Activated T-helper 9 cell treated with anti-CD3 and anti-CD28 coated beads, Interleukin-2, amount 50 U/mL, for 16 hours (primary cell): Measurements from ENCODE around the gene PLIN1.

ENCODE experiments used
- DNase-seq: peaks from one replicate; pipeline ENCODE4 v3.0.0-alpha.2; 2020; ENCODE audit warnings: low read depth

PLIN1 gene

DNA sequence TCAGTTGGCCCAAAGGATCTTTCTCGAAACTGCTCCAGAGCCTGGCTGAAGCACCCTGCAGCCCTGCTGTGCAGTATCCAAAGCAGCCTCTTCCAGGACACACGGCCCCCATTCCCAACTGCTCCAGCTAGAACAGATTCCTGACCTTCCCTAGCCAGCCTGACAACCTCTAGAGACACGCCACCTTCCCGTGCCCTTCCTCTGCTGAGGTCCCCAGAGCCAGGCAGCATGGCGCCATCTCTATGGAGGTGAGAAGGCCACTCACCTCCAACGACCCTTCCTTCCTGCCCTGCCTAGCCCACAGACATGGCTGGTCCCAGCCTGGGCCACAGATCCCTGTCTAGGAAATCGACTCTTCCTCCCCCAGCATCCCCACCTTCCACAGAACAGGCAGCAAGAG is 27.0 kb downstream of the PLIN1 start:
- DNase-seq: no peak

DNA sequence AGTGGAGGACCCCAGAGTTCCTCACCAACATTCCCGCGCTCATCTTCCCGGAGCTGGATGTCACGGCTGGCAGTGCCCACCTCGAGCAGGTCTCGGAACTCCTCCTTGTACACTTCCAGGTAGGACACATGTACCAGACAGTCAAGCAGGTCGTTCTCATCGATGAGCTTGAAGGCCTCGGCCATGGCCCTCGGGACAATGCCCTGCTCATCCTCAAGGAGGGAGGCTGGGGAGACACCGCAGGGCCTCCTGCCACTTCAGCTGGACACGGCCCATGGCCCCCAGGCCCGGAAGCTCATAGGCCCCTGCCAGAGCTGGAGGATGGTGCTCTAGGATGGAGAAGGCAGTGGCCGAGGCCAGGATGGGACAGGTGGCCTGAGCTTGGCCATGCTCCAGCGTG is 29.5 kb downstream of the PLIN1 start:
- DNase-seq: no peak

DNA sequence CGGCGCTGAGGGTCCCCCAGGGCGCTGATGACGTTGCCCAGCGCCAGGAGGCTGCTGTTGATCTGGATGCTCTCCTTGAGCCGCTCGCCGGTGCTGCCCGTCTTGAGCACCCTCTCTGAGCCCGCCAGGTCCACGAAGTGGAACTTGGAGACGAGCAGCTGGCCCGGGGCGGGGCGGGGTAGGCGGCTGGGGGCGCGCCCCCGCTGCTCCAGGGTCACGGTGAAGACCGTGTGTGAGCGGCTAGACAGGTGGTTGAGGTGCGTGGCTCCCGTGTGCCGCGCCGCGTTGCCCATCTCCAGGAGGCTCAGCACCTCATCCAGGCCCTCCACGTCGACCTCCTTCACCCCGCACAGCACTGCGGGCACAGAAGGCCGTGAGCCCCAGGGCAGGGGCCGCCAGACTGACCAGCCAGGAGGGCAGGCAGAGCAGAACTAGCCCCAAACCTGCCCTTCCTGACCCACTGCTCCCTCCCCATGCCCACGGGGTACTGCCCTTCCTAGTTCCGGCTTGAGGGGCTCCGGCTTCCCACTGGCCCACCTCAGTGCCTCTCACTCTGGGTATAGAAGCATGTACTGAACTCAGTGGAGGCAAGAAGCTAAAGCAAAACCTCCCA is 30.0 kb downstream of the PLIN1 start:
- no peak for DNase-seq

DNA sequence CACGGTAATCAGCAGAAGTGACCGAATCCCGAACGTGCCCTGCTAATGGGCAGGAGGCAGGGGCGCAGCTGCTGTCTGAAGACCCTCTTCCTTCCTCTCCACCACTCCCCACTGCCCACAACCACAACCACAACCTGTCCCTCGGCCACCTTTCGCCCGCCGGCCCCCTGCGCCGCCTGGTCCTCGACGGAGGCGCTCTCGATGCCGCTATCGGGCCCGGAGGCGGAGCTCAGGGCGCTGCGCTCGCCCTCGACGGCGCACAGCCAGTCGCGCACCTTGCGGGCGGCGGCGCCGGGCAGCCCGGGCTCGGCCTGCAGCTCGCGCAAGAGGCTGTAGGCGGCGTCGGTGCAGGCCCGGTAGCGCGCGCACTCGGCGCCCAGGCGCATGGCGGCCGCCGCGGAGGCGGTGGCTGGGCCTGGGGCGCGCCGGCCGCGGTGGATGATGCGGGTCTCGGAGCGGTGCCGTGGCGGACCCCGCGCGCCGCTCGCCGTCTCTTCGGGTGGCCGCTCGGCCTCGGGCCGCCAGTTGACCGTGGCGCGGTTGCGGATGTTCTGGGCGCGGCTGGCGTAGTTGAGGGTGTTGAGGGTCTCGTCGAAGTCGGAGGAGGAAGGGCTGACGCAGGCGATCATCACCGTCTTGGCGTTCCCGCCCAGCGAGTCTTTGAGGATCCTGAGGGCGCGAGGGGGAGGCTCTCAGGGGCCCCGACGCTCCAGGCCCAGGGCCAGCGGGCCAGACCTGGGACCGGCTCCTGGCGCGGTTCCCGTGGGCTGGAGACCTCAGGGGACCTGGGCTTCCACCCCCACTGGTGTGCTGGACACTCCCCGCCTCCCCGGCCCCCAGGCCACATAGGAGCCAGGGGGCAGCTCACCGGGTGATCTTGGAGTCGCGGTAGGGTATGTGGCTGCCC is 30.8 kb downstream of the PLIN1 start:
- no peak for DNase-seq

DNA sequence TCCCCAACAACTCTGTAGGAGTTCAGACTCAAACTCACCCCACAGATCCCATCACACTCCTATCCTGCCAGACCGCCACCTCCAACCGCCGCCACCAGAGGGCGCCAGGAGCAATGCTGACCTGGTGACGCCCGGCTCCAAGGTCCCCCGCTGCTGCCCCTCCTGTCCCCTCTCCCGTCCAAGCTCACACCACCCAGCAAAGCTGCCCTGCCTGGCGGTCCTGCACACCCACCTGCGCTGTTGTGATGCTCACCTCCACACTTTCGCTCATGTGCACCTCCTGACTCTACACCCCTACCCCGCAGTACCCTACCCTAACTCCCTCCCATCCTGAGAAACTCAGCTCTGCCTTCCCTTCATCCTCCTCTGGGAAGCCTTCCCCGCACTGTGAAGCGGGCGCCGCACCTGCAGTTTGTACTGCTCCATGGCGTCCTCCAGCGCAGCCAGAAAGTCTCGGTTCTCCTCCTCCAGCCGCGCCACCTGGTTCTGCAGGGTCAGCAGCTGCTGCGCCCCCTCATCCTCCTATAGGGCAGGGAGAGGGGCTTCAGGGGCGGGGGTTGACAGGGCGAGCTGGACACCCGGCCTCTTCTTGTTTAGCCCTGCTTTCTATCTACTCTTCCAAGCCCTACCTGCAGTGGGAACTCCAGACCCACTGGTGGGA is 31.8 kb downstream of the PLIN1 start:
- DNase-seq: peak; percentile 25

DNA sequence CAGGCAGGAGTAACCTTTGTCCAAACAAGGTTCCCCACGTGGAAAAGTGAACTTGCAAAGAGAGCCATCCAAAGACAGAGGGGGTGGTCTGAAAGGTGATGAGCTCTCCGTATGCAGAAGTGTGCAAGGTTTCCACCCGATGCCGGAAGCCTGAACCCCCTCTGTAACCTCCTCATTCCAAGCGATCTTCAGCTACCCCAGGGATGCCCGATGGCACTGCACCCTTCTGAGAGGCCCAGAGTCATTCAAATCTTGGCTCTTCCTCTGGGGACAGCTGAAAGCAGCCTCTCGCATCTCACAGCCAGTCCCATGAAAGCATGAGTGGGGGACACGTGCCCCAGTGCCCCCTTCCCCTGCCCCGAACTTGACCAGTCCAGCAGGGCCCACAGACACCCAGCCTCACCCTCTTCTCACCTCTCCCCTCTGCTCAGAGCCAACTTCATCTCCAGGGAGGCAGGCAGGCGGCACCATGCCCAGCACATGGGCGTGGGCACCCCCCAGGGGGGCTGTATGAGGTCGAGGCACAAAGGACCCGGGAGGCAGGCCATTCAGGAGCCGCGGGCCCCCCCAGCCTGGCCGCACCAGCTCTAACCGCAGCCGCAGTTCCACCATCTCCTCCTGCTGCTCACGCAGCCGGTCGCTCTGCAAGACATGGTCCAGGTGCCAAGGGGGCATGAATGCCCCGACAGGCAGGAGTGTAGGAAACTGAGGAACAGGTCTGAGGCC is 32.6 kb downstream of the PLIN1 start:
- no peak for DNase-seq

DNA sequence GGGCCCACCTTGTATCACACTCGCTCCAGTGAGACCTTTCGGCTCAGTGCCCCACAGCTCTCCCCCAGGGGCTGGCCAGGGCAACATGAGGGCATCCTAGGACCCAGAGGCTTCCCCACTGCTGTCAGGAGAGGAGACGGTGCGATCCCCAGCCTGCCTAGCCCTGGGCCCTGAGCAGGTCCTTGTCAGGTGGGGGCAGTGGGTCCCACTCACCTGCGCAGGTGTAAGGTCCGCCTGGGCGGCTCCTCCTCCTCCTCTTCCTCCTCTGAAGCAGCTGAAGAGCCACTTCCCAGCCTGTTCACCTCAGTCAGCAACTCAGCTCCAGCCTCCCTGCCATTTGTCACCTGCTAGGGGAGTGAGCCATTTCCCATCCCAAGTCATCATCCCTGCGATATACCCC is 33.5 kb downstream of the PLIN1 start:
- no peak for DNase-seq

DNA sequence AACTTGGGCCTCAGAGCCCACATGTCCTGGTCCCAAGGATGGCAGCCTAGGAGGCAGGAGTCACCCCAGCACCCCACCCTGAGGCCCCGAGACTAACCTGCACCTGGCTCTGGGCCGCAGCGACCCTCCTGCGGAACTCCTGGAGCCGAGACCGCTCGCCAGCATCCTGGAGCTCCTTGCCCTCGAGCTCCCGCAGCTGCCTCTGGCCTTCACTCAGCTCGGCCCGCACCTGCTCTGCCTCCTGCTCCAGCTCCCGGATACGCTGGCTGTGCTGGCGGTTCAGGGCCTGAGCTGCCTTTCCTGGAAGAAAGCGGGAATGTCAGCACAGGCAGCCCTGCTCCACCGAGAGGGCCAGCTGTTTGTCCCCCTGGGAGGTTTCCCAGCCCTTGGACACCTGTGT is 37.1 kb downstream of the PLIN1 start:
- DNase-seq: no peak

DNA sequence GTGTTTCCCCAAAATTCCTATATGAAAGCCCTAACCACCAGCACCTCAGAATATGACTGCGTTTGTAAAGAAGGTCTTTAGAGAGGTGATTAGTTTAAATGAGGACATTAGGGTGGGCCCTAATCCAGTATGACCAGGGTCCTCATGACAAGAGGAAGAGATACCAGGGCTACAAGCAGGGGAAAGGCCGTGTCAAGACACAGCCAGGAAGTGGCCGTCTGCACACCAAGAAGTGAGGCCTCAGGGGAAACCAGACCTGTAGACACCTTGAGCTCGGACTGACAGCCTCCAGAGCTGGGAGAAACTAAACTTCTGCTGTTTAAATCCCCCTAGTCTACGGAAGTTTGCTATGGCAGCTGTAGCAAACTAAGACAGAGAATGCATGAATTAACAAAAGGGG is 38.1 kb downstream of the PLIN1 start:
- DNase-seq: no peak

DNA sequence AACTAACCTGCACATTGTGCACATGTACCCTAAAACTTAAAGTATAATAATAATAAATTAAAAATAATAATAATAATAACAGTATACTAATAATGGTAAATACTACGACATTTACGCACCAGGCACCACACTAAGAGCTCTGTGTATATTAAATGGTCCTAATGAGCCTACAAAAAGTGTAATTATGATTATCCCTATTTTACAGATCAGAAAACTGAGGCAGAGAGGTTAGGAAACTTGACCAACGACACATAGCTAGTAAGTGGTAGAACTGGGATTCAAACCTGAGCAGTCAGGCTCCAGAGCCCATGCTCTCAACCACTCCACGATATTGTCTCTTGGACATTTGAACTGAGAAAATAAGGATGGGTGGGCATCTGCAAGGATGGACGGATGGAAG is 38.9 kb downstream of the PLIN1 start:
- no peak for DNase-seq

DNA sequence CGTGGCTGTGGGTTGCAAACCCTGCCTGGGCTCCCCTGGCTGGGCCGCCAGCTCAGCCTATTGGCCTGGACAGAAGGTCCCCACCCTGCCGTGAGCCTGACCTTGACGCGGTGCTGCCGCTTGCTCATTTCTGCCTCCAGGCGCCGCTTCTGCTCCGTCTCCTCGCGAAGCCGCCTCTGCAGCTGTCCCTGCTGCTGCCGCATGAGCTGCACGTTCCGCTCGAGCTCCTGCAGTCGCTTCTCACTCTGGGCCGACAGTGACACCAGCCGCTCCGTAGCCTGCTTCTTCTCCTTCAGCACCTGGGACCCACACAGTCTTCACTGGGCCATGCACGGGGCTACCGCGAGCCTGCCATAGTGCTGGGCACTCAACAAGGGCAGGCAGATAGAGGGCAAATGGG is 45.6 kb downstream of the PLIN1 start:
- no peak for DNase-seq

DNA sequence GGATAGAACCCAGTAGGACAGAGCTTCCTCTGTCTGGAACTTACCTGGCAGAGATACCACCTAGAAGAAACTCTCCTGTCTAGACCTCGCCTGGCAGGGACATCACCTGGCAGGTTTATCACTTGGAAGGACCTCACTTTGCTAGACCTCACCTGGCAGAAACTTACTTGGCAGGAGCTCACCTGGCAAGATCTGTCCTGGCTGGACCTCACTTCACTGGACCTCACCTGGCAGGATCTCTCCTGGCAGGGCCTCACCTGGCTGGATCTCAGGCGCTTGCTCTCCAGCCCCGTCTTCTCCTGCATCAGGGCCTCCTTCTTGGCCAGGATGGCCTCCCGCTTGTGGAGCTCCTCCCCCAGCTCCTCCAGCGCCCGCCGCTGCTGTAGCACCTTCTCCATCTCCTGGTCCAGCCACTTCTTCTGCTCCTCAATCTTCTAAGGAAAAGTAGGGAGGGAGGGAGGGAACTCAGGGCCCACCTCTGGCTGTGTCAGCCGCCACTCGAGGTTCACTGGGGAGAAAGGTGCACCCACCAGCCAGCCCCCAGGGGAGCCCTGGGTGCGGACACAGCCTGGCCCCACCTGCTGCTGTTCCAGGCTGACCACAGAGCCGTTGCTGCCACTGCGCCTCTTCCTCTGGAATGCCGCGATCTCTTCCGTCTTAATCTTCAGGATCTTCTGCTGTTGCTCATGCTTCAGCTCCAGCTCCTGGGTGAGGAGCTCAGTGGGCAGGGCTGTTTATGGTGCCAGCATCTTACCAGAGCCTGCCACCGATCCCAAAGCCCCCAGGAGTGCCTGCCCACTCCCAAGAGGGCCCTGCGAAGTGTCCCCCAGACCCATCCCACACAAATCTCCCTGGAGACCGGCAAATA is 46.4 kb downstream of the PLIN1 start:
- no peak for DNase-seq

DNA sequence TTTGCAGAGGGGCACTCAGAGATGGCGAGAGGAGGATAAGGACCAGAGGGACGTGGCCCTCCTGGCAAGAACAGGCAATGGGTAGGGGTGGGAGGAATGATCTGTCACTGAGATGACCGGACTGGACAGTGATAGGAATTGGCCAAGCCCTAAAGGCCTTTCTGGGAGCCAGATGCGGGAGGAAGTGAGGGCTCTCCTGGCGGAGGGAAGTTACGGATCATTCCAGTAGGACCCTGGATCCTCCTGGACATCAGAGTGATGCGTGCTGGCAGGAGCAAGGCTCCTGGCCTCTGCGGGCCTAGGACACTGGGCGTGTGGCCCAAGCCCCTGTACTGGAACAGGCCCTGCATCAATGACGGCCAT is 47.3 kb downstream of the PLIN1 start:
- no peak for DNase-seq

DNA sequence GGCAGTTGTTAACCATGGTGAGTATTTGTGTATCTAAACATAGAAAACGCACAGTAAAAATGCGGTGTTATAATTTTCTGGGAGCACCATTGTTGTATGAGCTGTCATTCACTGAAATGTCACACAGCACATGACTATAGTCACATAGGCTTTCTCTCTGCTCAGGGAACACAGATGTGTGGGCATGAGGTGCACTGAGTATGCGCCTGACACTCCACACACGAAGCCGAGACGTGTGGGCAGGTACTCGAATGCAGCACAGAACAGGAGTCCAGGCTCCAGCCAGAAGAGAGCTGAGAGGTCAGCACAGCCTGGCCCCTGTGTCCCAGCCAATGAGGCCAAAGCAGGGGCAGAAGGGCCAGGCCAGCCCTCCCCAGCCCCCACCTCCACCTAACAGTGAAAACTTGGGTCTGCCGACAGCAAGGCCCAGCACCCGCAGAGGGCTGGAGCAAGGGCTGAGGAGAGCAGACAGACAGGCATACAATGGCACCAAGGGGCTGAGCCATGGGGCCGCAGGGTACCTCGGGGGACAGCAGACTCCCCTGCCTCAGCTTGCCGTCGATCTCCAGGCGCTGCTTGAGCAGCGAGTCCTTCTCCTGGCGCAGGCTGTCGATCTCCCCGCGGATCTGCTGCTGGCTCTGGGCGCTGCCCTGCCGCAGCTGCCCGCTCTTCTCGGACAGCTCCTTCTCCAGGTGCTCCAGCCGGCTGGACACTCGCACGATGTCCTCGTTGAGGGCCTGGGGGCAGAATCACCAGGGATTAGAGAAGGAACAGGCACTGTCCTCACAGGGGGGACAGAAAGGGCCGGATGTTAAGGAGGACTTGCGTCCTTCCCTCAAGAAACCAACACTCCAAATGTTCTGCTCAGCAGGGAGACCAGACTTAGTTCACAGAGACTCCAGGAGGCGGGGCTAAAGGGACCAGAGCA is 47.9 kb downstream of the PLIN1 start:
- no peak for DNase-seq

DNA sequence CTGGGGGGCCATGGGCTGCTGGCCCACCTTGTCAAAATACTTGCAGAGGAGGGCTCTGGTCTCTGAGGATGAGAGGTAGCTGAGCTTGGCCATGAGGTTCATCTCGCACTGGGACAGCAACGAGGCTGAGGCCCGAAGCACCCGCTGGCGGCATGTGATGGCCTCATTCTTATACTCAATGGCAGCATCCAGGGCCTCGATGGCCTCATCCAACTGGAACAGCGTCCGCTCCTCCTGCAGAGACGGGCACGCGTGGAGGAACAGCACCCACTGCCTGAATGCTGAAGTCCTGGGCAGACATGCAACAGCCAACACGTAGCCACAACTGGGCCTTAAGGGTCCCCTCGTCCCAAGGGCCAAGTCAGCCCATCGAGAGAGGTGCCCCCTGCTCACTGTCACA is 48.9 kb downstream of the PLIN1 start:
- DNase-seq: no peak

DNA sequence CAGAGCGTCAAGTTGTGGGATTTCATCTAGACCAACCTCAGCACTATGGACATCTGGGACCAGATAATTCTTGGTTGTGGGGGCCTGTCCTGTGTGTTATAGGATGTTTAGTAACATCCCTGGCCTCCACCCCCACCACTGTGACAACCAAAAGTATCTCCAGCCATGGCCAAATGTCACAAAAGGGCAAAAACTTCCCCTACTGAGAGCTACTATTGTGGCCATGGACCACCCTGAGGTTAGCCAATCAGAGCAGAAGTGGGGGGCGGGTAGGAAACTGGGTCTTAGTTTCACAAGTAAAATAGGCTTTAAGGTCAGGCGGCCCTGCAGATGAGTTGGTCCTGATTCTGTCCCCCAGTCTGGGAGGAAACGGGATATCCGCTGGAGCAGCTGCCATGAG is 49.3 kb downstream of the PLIN1 start:
- no peak for DNase-seq

DNA sequence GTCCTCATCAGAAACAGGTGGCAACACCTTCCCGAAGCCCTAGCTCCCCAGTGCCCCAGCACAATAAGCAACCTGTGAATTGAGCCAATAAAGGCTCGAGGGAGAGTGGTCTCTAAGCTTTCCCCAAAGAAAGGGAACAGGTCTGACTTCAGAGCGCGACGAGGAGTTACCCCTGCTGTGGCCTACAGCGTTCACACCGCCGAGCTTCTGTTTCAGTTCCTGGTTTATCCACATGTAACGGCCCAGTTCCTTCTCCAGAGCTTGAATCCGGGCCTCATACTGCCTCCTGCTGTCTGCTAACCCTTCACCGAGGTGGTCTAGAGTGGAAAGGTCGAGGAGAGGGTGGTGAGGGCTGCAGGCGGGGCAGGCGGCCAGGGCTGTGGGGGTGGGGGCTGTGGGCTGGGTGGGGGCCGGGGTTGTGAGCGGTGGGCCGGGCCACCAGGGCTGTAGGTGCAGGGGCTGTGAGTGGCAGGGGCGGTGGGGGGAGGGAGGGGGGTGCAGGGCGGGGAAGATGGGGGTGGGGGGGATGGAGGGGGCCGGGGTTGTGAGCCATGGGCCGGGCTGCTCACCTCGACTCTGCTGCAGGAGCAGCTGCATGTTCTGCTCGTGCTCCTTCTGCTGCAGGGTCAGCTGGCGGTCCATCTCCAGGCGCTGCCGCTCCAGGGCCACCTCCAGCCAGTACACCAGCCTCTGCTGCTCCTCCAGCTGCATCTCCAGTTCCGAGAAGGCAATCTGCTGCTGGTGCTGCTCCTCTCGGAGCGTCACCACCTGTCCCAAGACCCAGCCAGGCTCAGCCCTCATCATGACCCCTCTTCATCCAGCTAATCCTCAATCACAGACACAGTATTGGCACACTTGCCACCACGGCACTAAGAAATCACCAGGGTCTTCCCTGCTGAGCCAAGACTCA is 50.1 kb downstream of the PLIN1 start:
- no peak for DNase-seq

DNA sequence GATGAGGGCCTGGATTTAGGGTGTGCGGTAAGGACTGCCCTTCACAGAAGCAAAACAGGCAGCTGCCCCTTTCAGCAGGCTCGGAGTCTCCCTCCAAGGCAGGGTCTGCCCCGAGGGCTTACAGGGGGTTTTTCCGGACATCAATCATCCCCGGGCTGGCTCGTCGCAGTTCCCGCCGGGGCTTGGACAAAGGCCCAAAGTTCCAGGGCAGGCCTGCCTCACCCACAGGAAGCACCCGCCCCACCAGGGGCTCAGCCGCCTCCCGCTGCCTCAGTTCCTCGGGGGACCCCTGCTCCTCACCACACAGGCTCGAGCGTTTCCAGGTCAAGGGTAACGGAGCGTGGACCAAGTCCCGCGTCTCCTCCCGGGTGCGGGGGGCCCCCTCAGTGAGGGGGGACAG is 50.9 kb downstream of the PLIN1 start:
- no peak for DNase-seq

DNA sequence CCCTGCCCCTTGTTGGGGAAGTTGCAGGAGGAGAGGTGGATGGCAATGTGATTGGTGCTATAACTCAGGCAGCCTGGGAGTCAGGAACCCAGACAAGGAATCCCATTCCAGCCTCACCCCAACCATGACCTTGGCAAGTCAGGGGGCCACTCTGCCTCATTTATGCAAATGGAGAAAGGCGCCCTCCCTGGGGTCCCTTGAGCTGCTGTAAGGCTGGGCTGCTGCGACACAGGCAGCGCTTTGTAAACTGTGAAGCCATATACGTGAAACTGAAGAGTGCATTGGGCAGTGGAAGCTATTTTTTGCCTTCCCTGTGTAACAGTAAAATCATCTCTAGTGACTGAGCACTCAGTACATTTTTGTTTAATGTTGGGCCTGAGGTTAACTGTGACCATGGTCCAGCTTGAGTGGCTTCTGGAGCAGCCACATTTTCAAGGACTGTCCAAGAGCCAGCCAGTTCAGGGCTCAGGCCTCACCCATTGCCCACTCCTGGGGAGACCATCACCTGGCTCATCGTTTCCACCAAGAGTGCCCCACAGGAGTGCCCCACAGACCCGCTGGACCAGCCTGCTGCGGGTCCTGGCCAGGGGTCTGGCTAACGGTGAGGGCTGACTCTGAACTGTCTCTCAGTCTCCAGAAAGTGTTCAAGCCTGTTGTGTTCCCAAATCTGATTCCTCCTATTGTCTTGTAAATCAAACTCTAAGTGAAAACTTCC is 51.8 kb downstream of the PLIN1 start:
- DNase-seq: no peak
